Measurements from ENCODE around the gene PSMG4.

PSMG4 gene

DNA sequence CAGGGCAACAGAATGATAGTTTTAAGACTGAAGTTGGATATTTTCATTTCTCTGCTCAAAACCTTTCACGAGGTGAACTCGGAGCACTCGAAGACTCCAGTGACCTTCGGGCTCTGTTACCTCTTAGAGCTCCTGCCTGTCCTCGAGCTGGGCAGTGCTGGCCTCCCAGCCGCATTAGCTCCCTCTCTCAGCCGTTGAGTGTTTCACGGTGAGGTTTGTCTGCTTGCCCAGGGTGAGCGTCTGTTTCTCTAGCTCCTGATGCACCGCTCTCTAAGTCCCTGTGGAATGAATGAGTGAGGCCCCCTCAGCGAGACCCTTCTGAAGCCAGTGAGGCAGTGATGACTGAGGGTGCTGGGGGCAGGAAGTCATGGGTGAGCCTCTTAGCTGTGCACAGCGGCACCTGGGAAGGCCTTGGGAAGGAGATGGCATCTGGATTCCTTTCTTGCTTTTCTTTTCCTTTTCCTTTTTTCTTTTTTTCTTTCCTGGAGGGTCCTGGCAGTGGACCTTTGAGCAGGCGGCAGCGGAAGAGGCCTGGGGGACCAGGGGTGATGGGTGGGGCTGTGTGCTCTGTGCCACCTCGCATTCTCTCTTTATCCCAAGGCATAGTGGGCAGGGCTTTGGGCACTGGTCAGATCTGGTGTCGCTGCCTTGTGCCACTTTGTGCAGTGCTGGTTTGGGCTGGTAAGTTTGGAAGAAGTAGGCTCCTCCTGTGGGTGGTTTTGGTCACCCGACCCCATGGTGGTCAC lies 2.2 kb downstream of the PSMG4 start:
- Mint-ChIP-seq H3K27me3 (ENCODE audit: low read depth) (peaks cover 4% of the 10 kb centered on the region), H3K36me3 (ENCODE audit: low read depth) (no peaks in the 10 kb centered on the region), H3K4me3 (peak overlapping the region; percentile 92 to 97 (median 93)), H3K27ac (peak overlapping the region in 2 of 3 experiments; percentile 5 to 34), H3K4me1 (peaks cover 40% of the 10 kb centered on the region), H3K9me3 (no peaks in the 10 kb centered on the region)
- TF ChIP-seq, protein P1, sequence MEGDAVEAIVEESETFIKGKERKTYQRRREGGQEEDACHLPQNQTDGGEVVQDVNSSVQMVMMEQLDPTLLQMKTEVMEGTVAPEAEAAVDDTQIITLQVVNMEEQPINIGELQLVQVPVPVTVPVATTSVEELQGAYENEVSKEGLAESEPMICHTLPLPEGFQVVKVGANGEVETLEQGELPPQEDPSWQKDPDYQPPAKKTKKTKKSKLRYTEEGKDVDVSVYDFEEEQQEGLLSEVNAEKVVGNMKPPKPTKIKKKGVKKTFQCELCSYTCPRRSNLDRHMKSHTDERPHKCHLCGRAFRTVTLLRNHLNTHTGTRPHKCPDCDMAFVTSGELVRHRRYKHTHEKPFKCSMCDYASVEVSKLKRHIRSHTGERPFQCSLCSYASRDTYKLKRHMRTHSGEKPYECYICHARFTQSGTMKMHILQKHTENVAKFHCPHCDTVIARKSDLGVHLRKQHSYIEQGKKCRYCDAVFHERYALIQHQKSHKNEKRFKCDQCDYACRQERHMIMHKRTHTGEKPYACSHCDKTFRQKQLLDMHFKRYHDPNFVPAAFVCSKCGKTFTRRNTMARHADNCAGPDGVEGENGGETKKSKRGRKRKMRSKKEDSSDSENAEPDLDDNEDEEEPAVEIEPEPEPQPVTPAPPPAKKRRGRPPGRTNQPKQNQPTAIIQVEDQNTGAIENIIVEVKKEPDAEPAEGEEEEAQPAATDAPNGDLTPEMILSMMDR (IDR thresholded peaks at IDR 0.05; ENCODE audit: unreplicated experiment in 3 of 3), result no peak

DNA sequence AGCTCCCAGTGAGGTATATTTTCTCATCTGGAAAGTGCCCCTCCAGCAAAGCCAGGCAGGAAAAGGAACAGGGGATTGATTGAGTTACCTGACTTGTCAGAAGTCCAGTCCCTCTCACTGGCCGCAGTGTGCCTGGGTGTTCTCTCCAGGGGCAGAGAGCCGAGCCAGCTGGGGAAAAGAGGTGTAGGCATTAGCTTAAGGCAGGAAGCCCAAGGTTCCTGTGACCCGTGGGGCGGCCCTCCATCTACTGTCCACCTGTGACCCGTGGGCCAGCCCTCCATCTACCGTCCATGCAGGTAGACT lies 2.7 kb downstream of the PSMG4 start:
- TF ChIP-seq, protein P1 (IDR thresholded peaks at IDR 0.05; ENCODE audit: unreplicated experiment in 3 of 3), result no peak
- H3K9me3 Mint-ChIP-seq, result no peaks in the 10 kb centered on the region
- peaks cover 1% of the 10 kb centered on the region for H3K36me3 Mint-ChIP-seq (ENCODE audit: low read depth)
- peaks cover 4% of the 10 kb centered on the region for H3K27me3 Mint-ChIP-seq (ENCODE audit: low read depth)
- H3K4me1 Mint-ChIP-seq, result peaks cover 45% of the 10 kb centered on the region
- peak overlapping the region; percentile 40 to 97 (median 93) for H3K4me3 Mint-ChIP-seq
- no peak overlapping the region for H3K27ac Mint-ChIP-seq

DNA sequence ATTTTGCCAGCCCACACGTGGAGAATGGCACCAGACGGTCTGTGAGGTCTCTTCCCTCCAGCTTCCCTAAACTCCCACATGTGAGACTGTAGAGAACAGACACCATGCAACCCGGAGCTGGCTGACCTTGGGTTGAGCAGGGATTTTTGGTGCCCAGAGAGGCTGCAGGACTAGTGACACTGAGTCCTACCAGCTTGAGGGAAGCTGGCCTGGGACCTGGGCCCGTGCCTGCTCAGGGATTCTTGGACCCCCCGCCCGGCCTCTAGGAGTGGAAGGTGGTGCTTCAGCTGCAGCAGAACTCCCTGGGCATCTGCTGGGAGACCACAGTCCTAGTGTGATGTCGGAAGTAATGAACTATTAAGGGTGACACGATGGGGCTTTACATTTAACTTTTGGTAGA lies 3.2 kb downstream of the PSMG4 start:
- Mint-ChIP-seq H3K27ac (no peak overlapping the region), H3K27me3 (ENCODE audit: low read depth) (no peaks in the 10 kb centered on the region), H3K9me3 (no peaks in the 10 kb centered on the region), H3K4me3 (peak overlapping the region; percentile 40 to 67 (median 55)), H3K4me1 (peaks cover 47% of the 10 kb centered on the region), H3K36me3 (ENCODE audit: low read depth) (peaks cover 3% of the 10 kb centered on the region)
- TF ChIP-seq, protein P1 (IDR thresholded peaks at IDR 0.05; ENCODE audit: unreplicated experiment in 3 of 3), result no peak

DNA sequence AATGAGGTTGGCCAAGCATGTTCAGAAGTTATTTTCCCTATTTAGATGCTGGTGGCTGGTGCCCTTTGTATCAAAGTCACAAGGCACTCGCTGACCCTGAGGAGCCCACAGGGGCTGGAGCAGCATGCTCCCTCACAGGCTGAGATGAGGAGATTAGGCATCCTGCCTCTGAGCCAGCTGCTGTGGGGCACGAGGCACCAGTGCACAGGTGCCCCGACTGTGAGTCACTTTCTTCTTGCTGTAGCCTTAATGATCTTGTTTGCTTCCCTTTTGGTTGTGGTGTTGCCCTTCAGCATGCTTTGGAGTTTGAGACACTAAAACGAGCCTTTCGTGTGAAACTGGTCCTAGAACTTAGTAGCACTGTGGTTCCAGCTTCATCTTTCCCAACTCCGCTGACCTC lies 4.3 kb downstream of the PSMG4 start:
- Mint-ChIP-seq H3K27ac (no peak overlapping the region), H3K9me3 (no peaks in the 10 kb centered on the region), H3K4me1 (peaks cover 56% of the 10 kb centered on the region), H3K27me3 (ENCODE audit: low read depth) (no peaks in the 10 kb centered on the region), H3K4me3 (peak overlapping the region; percentile 22 to 35 (median 30)), H3K36me3 (ENCODE audit: low read depth) (peaks cover 9% of the 10 kb centered on the region)
- TF ChIP-seq, protein P1 (IDR thresholded peaks at IDR 0.05; ENCODE audit: unreplicated experiment in 3 of 3), result no peak

DNA sequence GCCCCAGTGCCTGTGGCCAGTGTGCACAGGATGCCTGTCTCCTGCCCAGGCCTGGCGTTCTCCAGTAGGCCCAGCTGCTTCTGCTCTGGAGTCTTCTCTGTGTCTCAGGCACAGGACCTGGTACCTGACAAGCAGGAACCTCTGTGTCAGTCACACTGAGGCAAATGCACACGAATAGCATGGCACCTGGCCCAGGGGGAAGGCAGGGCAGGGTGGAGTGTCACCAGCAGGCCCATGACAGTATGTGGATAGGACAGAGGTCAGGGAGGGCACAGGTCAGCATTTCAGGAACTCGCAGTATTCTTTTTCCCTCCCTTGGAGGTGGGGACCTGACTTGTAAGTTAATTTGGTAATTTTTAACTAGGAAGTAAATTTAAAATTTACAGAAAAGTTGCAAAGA lies 5.6 kb downstream of the PSMG4 start:
- H3K27ac Mint-ChIP-seq, result peak overlapping the region in 1 of 3 experiments; percentile 65
- TF ChIP-seq, protein P1 (IDR thresholded peaks at IDR 0.05; ENCODE audit: unreplicated experiment in 3 of 3), result no peak
- no peak overlapping the region for H3K4me3 Mint-ChIP-seq
- no peaks in the 10 kb centered on the region for H3K27me3 Mint-ChIP-seq (ENCODE audit: low read depth)
- peaks cover 69% of the 10 kb centered on the region for H3K4me1 Mint-ChIP-seq
- H3K9me3 Mint-ChIP-seq, result no peaks in the 10 kb centered on the region
- peaks cover 22% of the 10 kb centered on the region for H3K36me3 Mint-ChIP-seq (ENCODE audit: low read depth)

DNA sequence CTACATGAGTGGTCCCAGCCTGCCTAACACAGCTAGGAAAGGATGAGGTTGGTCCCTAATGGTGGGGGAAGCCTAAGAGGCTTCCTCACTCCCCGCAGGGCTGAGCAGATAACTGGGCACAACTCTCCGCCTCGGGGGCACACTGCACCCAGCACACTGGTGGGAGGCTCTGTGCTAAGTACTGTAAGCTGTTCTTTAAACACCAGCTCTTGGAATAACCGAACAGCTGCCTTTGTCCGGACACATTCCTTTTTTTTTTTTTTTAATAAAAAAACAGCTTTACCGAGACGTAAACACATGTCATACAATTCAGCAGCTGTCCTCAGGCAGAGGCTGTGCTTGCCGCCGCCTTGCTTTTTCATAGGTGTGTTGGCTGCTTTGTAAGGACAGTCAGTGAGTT lies 6.9 kb downstream of the PSMG4 start:
- Mint-ChIP-seq H3K27ac (peak overlapping the region in 2 of 3 experiments; percentile 59 to 65), H3K4me1 (peaks cover 68% of the 10 kb centered on the region), H3K36me3 (ENCODE audit: low read depth) (peaks cover 29% of the 10 kb centered on the region), H3K9me3 (no peaks in the 10 kb centered on the region), H3K27me3 (ENCODE audit: low read depth) (no peaks in the 10 kb centered on the region), H3K4me3 (no peak overlapping the region)
- TF ChIP-seq, protein P1 (IDR thresholded peaks at IDR 0.05; ENCODE audit: unreplicated experiment in 3 of 3), result no peak
